ENCODE results near the gene CYP19A1. TPM values are rescaled to one million over a fixed set of nuclear protein-coding genes. Genes with fewer than 3 reads are reported as not detected.

The CYP19A1 gene
- total and polyA plus RNA-seq, 8 donors, result 0.18 to 2.7 (median 0.35) TPM; not detected in 5

DNA sequence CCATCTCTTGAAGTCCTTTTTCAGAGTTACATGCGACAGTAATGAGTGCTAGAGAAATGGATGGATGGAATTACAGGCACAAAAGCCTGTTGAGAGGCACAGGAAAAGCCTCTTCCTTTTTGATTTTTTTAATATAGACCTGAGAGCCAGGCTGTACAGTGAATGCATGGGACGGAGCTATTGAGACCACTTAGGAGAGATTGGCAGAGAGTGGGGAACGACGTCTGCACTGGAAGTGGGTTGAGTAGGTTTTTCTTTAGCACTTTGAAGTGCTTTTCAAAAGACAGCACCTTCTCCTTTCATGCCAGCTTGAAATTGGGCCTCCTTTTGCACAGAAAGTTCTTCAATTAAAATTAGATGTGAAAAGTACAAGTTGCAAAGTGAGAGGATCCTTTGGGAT, 40.0 kb upstream of the CYP19A1 start:
- intact Hi-C loops (cut with DNase I; ENCODE audit: low total_unique reads), result no loop called here
- H3K4me1 ChIP-seq, result peaks cover 0 to 23% (median 10%) of the 10 kb centered on the region in 4 donors

DNA sequence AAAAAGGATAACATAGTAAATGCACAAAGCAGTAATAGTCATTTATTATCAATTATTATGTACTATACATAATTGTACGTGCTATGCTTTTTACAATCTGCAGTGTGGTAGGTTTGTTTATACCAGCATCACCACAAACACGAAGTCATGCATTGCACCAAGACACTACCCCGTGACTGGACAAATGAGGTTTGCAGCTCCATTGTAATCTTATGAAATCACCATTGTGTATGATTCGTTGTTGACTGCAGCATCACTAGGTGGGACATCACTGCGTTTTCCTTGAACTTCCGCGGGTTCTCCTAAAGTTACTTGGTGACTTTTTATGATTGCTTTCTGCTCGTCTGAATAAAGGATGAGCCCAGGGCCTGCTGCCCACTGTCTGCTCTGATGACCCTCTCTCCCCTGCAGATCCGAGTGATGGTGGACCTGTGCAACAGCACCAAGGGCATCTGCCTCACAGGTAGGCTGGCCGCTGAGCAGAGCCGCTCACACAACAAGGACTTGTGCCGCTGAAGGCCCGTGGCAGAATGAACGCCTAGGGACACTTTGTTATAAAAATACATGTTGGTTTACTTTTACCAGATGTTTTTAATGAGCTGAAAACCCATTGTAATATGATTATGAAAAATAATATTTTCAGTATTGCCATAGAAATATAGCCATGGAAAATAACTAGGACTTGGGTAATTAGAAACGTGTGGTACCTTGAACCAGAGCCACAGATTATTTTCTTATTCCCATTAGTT, 38.8 kb upstream of the CYP19A1 start:
- no peak for DNase-seq
- intact Hi-C loops (cut with DNase I; ENCODE audit: low total_unique reads), result no loop called here
- TF ChIP-seq POLR2AphosphoS5 (IDR thresholded peaks at IDR 0.05) (no peak), POLR2A (IDR thresholded peaks at IDR 0.05) (no peak), EP300 (IDR thresholded peaks at IDR 0.05) (no peak)
- TF ChIP-seq, protein P1, sequence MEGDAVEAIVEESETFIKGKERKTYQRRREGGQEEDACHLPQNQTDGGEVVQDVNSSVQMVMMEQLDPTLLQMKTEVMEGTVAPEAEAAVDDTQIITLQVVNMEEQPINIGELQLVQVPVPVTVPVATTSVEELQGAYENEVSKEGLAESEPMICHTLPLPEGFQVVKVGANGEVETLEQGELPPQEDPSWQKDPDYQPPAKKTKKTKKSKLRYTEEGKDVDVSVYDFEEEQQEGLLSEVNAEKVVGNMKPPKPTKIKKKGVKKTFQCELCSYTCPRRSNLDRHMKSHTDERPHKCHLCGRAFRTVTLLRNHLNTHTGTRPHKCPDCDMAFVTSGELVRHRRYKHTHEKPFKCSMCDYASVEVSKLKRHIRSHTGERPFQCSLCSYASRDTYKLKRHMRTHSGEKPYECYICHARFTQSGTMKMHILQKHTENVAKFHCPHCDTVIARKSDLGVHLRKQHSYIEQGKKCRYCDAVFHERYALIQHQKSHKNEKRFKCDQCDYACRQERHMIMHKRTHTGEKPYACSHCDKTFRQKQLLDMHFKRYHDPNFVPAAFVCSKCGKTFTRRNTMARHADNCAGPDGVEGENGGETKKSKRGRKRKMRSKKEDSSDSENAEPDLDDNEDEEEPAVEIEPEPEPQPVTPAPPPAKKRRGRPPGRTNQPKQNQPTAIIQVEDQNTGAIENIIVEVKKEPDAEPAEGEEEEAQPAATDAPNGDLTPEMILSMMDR (IDR thresholded peaks at IDR 0.05), result no peak
- Histone ChIP-seq H3K4me3 (no peak overlapping the region), H3K4me1 (peaks cover 0 to 23% (median 10%) of the 10 kb centered on the region in 4 donors), H3K27ac (no peak overlapping the region), H3K36me3 (no peaks in the 10 kb centered on the region), H3K9me3 (no peaks in the 10 kb centered on the region), H3K27me3 (no peaks in the 10 kb centered on the region)
- WGBS, 5 donors, result 89 to 94% (median 93%) methylated on average over 15 of the region's 15 CpGs

More for the DNA sequence above, 40.0 kb upstream of the CYP19A1 start:
- TF ChIP-seq EP300 (IDR thresholded peaks at IDR 0.05) (no peak), POLR2AphosphoS5 (IDR thresholded peaks at IDR 0.05) (no peak), POLR2A (IDR thresholded peaks at IDR 0.05) (no peak)
- TF ChIP-seq, protein P1 (IDR thresholded peaks at IDR 0.05), result no peak
- no peak for DNase-seq
- no peaks in the 10 kb centered on the region for H3K36me3 ChIP-seq
- no peak overlapping the region for H3K4me3 ChIP-seq
- no peaks in the 10 kb centered on the region for H3K9me3 ChIP-seq
- H3K27me3 ChIP-seq, result peaks cover 0 to 2% (median 0%) of the 10 kb centered on the region in 3 donors
- 75 to 92% (median 91%) methylated on average over 4 of the region's 4 CpGs for WGBS, 5 donors
- H3K27ac ChIP-seq, result no peak overlapping the region

DNA sequence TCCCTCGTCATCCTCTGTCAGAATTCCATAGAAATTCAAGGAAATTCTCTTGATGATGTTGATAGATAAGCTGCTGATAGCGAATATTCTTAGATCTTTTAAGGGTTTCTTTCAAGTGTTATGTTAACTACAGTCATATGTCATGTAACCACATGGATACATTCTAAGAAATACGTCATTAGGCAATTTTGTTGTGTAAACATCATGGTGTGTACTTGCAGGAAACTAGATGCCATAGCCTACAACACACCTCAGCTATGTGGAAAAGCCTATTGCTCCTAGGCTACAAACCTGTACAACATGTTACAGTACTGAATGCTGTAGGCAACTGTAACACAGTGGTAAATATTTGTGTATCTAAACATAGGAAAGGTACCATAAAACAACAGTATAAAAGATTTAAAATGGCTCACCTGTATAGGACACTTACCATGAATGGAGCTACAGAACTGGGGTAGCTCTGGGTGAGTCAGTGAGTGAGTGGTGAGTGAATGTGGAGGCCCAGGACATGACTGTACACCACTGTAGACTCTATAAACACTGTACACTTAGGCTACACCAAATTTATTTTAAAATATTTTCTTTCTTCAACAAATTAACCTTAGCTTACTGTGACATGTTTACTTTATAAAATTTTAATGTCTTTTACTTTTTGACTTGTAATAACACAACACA, 37.7 kb upstream of the CYP19A1 start:
- no peaks in the 10 kb centered on the region for H3K36me3 ChIP-seq
- 74 to 80% (median 80%) methylated on average over 3 of the region's 3 CpGs for WGBS, 5 donors
- no peak overlapping the region for H3K4me3 ChIP-seq
- H3K4me1 ChIP-seq, result peaks cover 0 to 22% (median 10%) of the 10 kb centered on the region in 4 donors
- DNase-seq, result no peak
- H3K27ac ChIP-seq, result no peak overlapping the region
- TF ChIP-seq EP300 (IDR thresholded peaks at IDR 0.05) (no peak), POLR2AphosphoS5 (IDR thresholded peaks at IDR 0.05) (no peak), POLR2A (IDR thresholded peaks at IDR 0.05) (no peak)
- TF ChIP-seq, protein P1 (IDR thresholded peaks at IDR 0.05), result no peak
- no peaks in the 10 kb centered on the region for H3K9me3 ChIP-seq
- H3K27me3 ChIP-seq, result no peaks in the 10 kb centered on the region
- intact Hi-C loops (cut with DNase I; ENCODE audit: low total_unique reads), result no loop called here

DNA sequence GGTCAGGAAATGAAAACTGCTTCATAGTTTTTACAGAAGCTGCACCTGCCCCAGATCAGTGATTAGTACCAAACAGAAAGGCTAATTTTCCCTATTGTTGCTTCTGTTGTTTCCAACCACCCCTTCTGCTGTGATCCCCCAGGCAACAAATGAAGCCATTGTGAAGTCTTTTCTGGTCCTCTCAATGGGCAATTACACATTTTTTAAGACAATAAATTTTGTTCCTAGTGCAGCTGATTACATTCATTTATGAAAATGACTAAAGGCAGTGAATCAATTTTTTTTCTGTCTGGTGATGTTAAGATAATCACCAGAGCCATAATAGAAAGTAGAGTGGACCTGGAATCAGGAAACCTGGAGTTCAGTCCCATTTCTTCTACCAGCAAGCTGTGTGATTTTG, 35.7 kb upstream of the CYP19A1 start:
- no peak for TF ChIP-seq POLR2AphosphoS5 (IDR thresholded peaks at IDR 0.05)
- TF ChIP-seq, protein P1 (IDR thresholded peaks at IDR 0.05), result no peak
- Histone ChIP-seq H3K36me3 (no peaks in the 10 kb centered on the region), H3K27me3 (no peaks in the 10 kb centered on the region), H3K4me1 (peaks cover 0 to 18% (median 6%) of the 10 kb centered on the region in 4 donors), H3K4me3 (no peak overlapping the region), H3K9me3 (no peaks in the 10 kb centered on the region), H3K27ac (no peak overlapping the region)
- intact Hi-C loops (cut with DNase I; ENCODE audit: low total_unique reads), result no loop called here
- DNase-seq, result no peak
